NCI-H1092 (cell line): ENCODE measurements around the gene GID4.
"Not testable (repeated sequence)": the region's sequence is repeated elsewhere in the genome, so short reads cannot be mapped to it uniquely, and the experiment has no call there.

Source experiments
- DNase-seq: peaks from one replicate; lab custom pipeline; 2025; lab: John Stamatoyannopoulos, UW

Gene GID4

GRCh38 chr17:18038861-18039534 is at the start of gene GID4, which contains the start of gene ATPAF2:
GID4 (plus strand) TSS chr17:18039408; CDS start chr17:18039465, 57 bp downstream.
ATPAF2 (minus strand) TSS chr17:18039168; CDS start chr17:18039013, 155 bp downstream.
- peak; percentile 95 for DNase-seq

GRCh38 chr17:17989618-17990017 is 49.6 kb upstream of the GID4 start:
- no peak for DNase-seq

DNA sequence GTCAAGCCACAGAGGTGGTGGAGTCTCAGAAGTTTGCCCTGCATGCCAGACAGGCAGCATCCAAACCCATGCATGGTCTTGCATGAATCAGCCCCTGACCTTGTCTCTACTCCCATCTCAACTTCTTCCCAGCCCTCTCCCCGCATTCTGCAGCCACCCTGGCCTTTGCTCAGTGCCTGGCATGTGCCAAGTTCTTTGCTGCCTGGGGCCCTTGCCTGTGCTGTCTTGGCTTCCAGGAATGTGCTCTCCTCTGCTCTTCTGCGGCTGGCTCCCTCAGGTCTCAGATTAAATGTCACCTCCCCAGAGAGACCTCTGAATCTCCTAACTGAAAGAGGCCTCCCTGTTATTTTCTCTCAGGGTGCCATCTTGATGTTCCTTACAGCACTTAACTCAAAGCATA is 48.9 kb upstream of the GID4 start:
- no peak for DNase-seq

- DNase-seq, result no peak
These were observed 45.8 kb upstream of the GID4 start for GRCh38 chr17:17993366-17993765.

DNA sequence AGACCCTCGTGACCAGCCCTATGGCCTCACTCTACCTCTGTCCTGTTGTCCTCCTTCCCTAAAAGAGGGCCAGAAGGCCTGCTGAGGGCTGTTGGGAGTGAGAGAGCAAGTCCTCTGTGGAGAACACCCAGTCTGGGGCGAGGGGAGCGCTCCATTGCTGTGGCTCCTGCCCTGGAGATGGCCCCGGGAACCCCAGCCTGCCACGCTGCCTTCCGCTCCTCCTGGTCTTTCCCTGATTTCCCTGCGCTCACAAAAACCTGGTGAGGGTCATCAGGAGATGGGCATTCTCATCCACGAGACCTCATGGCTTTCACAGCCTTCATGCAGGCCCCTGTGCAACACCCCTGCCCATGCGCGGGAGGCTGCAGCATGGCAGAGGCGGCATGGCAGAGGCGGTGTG is 45.4 kb upstream of the GID4 start:
- DNase-seq, result no peak

GRCh38 chr17:17994271-17995069 is 44.7 kb upstream of the GID4 start:
- no peak for DNase-seq

- DNase-seq, result not testable (repeated sequence)
These were observed 43.3 kb upstream of the GID4 start for GRCh38 chr17:17995887-17996286.

DNA sequence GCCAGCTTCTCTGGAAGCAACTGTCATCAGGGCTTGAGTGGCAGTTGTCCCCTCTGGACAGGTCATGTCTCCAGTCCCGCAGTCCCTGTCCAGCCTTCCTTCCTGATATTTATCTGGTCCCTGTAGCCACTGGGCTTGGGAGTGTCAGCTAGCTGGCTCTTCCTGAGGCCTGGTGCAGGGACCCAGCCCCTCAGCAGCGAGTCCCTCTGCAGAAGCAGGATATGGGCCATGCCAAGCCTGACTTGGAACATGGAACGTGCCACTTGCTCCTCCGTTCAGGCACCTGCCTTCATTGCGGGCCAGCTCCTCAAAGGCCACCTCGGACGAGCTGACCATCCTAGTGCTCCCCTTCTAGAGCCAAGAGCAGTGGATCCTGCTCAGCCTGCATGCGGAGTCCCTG is 40.3 kb upstream of the GID4 start:
- DNase-seq, result no peak

DNA sequence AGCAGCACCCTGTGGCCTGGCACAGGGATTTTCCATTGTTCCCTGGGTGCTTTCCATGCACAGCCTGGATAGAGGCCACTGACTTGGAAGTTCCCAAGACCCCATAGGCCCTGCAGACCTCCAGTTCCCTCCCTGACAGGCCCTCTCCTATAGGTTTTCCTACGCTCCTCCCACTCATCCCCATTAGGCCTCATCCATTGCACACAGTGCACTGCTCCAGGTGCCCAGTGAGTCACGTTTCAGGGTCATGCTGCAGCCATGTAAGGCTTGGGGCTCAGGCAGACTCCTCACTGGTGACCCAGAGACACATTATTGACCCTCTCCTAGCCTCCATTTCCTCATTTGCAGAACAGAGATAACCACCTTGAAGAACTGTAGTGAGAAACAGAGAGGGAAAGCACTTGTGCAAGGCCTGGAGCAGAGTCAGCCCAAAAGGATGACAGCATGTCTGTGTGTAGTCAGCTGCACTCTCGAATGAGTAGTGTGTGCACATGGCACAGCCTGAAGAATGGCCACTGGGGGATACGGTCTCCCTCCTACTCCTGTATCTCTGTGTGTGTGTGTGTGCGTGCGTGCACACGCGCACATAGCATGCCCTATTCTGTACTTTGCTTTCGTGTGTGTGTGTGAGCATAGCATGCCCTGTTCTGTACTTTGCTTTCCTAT is 39.7 kb upstream of the GID4 start:
- DNase-seq, result no peak

DNA sequence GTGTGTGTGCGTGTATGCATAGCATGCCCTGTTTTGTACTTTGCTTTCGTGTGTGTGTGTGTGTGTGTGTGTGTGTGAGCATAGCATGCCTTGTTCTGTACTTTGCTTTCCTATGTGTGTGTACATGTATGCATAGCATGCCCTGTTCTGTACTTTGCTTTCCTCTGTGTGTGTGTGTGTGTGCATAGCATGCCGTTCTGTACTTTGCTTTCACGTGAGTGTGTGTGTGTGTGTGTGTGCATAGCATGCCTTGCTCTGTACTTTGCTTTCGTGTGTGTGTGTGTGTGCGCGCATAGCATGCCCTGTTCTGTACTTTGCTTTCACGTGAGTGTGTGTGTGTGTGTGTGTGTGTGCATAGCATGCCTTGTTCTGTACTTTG is 39.2 kb upstream of the GID4 start:
- no peak for DNase-seq

DNA sequence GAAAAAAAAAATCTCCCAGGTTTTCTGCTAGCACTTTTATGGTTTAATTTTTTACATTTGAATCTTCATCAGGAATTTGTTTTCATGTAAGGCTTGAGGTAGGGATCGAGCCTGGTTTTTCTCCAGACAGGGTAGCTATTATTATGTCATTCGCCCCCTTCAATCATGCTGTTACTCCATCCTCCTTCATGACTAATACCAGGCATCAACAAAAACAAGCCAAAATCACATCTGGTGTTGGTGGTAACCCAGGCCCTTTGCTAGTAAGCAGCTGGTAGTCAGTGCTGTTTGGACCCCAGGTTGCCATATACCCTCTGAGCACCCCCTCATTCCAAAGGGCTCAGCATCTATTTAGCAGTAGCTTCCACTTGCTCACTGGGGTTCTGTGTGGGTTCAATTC is 37.0 kb upstream of the GID4 start:
- no peak for DNase-seq

- DNase-seq, result peak; percentile 31
These were observed 34.9 kb upstream of the GID4 start for GRCh38 chr17:18004345-18004744.

GRCh38 chr17:18004884-18005305 is 34.3 kb upstream of the GID4 start:
- DNase-seq, result no peak

DNA sequence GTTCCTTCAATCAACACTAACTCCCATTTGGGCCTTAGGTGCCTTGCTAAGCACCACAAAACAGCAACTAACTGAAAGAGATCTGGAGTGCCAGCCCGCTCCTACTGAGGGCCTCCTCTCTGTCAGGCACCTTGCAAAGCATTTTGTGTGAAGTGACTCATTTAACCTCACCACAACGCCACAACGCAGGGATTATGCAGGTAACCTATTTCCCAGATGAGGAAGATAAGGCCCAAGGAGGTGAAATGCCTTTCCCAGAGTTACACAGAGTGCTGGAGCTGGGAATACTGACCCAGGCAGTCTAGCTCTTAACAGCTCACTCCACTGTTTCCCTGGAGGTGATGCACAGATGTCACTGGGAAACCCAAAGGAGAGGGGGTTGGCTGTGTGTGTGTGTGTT is 33.7 kb upstream of the GID4 start:
- no peak for DNase-seq

DNA sequence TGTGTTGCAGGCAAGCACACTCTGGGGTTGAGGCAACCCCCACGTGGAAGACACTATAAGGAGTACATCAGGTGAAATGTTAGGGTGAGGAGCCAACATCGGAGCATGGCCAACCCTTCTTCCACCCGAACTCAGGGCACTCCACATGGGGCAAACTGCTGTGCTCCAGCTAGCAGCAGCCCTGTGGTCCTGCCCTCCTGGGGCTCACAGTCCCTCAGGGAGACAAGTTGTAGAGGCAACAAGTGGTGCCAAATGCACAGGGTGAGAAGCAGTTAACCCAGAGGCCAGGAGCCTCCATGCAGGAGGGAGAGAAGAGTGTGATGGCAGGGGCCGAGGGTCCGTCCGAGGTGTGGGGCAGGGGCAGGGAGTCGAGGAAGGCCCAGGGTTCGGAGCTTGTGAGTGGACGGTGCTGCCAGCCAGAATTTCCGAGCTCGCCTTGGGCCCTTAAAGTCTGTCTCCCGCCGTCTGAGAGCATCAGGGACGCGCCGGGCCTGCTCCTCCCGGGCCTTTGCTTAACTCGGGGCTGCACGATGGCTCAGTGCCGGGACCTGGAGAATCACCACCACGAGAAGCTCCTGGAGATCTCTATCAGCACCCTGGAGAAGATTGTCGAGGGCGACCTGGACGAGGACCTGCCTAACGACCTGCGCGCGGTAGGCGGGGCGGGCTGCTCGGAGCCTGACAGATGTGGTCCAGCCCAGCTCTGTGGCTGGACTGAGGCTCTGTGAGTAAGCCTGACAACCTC is 32.5 kb upstream of the GID4 start:
- DNase-seq, result no peak

GRCh38 chr17:18008496-18009268 is 30.5 kb upstream of the GID4 start:
- DNase-seq, result no peak

DNA sequence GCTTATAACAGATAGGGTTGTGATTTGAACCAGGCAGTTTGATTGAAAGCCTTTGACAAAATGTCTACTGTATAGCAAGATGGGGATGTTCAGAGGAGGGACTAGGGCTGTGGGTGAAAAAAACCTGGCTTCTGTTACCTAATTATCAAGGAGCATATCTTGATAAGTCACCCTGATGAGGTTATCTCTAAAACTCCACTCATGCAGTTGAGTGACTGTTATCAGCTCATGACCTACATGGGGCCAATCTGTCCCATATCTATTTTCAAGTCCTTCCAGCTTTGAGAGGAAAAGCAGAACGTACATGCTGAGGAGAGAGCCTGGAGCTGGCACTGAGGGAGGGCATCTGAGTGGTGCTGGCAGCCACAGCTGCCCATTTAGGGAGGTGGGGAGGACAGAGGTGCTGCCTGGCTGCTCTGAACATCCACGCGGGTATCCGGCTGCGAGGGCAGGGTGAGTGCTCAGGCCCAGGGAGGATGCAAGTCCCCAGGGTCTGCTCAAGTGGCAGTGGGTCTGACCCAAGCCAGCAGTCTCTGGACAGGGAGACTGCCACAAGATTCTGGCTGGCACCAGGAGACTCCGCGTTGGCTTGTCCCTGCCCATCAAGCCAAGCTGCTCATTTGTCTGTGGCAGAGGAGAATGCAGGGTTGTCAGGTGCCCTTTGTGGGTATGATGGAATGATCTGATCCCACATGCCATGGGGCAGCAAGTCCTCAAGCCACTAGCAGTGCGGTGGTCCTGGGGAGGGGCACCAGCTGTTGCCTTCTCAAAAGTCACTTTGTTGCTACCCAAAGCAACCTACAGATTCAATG is 29.4 kb upstream of the GID4 start:
- DNase-seq, result no peak

DNA sequence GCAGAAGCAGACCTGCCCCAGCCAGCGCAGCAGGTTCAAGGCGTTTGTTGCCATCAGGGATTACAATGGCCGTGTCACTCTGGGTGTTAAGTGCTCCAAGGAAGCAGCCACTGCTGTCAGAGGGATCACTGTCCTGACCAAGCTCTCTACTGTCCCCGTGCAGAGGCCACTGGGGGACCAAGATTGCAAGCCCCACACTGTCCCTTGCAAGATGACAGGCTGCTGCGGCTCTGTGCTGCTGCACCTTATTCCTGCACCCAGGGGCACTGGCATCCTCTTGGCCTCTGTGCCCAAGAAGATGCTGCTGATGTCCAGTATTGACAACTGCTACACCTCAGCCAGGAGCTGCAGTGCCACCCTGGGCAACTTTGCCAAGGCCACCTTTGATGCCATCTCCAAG is 27.9 kb upstream of the GID4 start:
- no peak for DNase-seq

DNA sequence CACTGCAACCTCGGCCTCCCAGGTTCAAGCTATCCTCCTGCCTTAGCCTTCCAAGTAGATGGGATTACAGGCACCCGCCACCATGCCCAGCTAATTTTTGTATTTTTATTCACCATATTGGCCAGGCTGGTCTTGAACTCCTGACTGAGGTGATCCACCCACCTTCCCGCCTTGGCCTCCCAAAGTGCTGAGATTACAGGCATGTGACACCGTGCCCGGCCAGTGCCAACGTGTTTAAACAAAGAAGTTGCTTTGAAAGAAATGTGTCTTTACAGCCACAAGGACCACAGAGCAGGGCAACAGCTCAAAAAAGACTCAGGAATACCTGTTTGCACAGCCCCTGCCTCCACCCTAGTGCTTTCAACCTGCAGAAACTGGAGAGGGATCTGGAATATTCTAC is 25.2 kb upstream of the GID4 start:
- DNase-seq, result no peak

DNA sequence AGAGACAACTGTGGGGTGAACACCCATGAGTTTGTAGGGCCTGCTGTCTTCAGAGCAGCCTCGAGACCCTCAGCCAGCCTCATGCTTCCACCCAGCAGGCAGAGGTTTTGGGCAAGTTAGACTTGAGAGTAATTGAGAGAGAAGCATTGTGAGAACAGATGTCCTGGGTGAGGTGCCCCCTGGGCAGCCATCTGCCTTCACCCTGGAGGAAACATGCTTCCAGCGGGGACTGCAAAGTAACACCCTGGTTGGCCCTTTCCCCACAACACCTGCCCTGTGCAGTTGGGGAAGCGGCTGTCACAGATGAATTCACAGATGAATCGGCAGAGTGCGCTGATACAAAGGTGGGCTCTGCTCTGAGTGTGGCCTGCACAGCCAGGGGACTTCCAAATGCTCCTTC is 23.6 kb upstream of the GID4 start:
- no peak for DNase-seq

GRCh38 chr17:18016426-18016825 is 22.8 kb upstream of the GID4 start:
- no peak for DNase-seq
